Prostate gland (tissue), 2 donors: ENCODE measurements around the gene SH2D6. TPM values are rescaled to one million over a fixed set of nuclear protein-coding genes. Genes with fewer than 3 reads are reported as not detected.

Experiments
- DNase-seq: peaks from one replicate; pipeline ENCODE4 v3.0.0-alpha.2; 2019; ENCODE audit warnings: low spot score
- H3K27ac ChIP-seq, 2 donors: fragments of 200-600 bp; sonication (generic); 2 replicates each; pipeline ENCODE4 v1.5.1; 2017 to 2019
- H3K27me3 ChIP-seq: fragments of 200-600 bp; sonication (generic); replicated peaks from 2 replicates; pipeline ENCODE4 v1.5.1; 2019; ENCODE audit not compliant: insufficient read depth
- H3K36me3 ChIP-seq, 2 donors: fragments of 200-600 bp; sonication (generic); 1 replicate in 1 of 2; 2 replicates in 1 of 2; pipeline versions ENCODE4 v1.5.1 to v1.8.1; 2017 to 2019
- H3K4me1 ChIP-seq: fragments of 200-600 bp; sonication (generic); replicated peaks from 2 replicates; pipeline ENCODE4 v1.5.1; 2019
- H3K4me3 ChIP-seq, 2 donors: fragments of 200-600 bp; sonication (generic); 2 replicates each; pipeline ENCODE4 v1.5.1; 2017 to 2019
- H3K9me3 ChIP-seq: fragments of 200-600 bp; sonication (generic); 2 replicates; pipeline ENCODE4 v1.5.1; 2017
- CTCF ChIP-seq, 4 experiments: fragments of 200-600 bp in 2 of 4; fragments of 450-650 bp in 2 of 4; sonication (generic) in 2 of 4; IDR thresholded peaks; 1 replicate in 3 of 4; 2 replicates in 1 of 4; pipeline ENCODE4 v1.5.1; 2016 to 2019; ENCODE audit warnings: antibody characterized with exemption in 4 of 4, mild to moderate bottlenecking in 2 of 4, moderate library complexity in 2 of 4
- POLR2A ChIP-seq: fragments of 450-650 bp; IDR thresholded peaks from one replicate; pipeline ENCODE4 v1.6.1; 2016; ENCODE audit warnings: antibody characterized with exemption, mild to moderate bottlenecking
- POLR2AphosphoS5 ChIP-seq: sonication (generic); formaldehyde crosslinking; IDR thresholded peaks from one replicate; pipeline ENCODE4 v1.6.1; 2017; ENCODE audit warnings: antibody characterized with exemption
- WGBS: methylation state at CpG from one replicate; pipeline ENCODE4 v1.1.5; 2018; 5-methylcytosine and 5-hydroxymethylcytosine counted together
- intact Hi-C: fragments of 100-400 bp; cut with DNase I; formaldehyde crosslinking; loops from one replicate; pipeline ENCODE4 v1.14.2; 2022
- total RNA-seq, 2 donors: library from RNA; depleted of rRNA; stranded (reverse); fragments of >200 nt; gene quantifications; one replicate each; pipeline ENCODE4 v1.1.0, GENCODE V29; 2016

Gene SH2D6
- total RNA-seq, 2 donors from 2014 or later: 0.23 to 1.8 TPM

GRCh38 chr2:85468096-85468703 lies 49.7 kb downstream of the SH2D6 start:
- DNase-seq: no peak
- 84% methylated on average over 8 of the region's 8 CpGs for WGBS
- intact Hi-C loops: no loop called here
- Histone ChIP-seq H3K4me1 (no peaks in the 10 kb centered on the region), H3K36me3 (no peaks in the 10 kb centered on the region), H3K27me3 (no peaks in the 10 kb centered on the region), H3K4me3 (no peak overlapping the region), H3K27ac (peak overlapping the region in 1 of 2 donors; percentile 3), H3K9me3 (no peaks in the 10 kb centered on the region)
- TF ChIP-seq CTCF (IDR thresholded peaks at IDR 0.05) (no peak), POLR2AphosphoS5 (no peak), POLR2A (no peak)

DNA sequence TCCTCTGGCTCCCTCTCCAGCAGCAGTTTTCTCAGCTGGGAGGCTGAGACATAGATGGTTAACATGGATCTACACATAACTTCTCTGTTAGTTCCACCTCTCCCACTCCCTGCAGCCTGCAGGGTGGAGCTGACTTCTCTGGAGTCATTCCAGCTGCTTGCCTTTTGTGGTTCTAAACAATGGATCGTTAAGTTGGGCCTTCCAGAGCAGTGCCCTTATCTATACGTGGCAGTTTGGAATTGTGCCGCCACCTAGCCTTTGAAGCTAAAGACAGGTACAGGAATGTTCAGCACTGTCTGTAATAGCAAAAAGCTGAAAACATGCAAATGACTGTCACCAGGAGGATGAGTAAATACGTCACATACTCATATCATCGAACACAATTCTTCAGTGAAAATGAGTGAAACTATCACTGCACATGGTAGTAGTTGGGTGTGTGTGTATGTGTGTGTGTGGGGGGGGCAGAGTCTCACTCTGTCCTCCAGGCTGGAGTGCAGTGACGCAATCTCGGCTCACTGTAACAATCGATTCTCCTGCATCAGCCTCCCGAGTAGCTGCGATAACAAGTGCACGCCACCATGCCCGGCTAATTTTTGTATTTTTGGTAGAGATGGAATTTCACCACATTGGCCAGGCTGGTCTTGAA lies 50.3 kb downstream of the SH2D6 start:
- Histone ChIP-seq H3K4me1 (no peaks in the 10 kb centered on the region), H3K27ac (peak overlapping the region in 1 of 2 donors; percentile 3), H3K9me3 (no peaks in the 10 kb centered on the region), H3K36me3 (no peaks in the 10 kb centered on the region), H3K4me3 (no peak overlapping the region), H3K27me3 (no peaks in the 10 kb centered on the region)
- 68% methylated on average over 12 of the region's 12 CpGs for WGBS
- intact Hi-C loops: no loop called here
- TF ChIP-seq POLR2A: no peak
- TF ChIP-seq POLR2AphosphoS5: peak; percentile 23
- TF ChIP-seq CTCF (IDR thresholded peaks at IDR 0.05): no peak
- peak; percentile 43 for DNase-seq

DNA sequence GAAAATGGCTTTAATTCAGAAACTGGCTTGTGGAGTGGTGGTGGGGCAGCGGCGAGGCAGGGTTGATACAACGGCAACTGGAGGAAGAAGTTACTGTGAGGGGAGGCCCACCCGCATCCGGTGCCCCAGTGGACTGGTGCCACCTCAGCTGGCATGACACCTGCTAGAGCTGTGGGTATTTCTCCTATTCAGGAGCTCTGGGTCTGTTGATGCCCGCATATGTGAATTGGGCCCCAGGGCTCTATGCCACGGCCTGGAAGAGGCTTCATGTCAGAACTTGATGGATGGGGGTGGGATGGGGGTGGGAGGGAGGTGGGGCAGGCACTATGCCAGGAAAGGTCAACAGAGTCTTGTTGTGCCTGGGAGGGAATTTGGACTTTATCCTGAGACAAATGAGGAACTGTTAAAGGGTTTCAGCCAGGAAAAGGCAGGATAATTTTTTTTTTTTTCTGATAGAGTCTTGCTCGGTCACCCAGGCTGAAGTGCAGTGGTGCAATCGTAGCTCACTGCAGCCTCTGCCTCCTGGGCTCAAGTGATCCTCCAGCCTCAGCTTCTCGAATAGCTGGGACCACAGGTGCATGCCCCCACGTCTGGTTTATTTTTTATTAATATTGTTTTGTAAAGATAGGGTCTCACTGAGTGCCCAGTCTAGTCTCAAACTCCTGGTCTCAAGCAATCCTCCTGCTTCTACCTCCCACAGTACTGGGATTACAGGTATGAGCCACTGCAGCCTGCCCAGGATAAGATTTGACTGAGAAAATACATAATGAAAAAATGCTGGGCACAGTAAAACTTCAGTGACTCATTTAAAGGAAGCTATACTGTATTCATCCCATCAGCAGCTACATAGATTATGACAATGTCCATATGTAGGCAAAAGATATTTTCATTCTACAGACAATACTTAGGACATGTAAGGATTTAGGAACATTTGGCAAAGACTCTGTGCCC lies 52.6 kb downstream of the SH2D6 start:
- Histone ChIP-seq H3K4me3 (no peak overlapping the region), H3K4me1 (no peaks in the 10 kb centered on the region), H3K27ac (no peak overlapping the region), H3K27me3 (no peaks in the 10 kb centered on the region), H3K36me3 (no peaks in the 10 kb centered on the region), H3K9me3 (no peaks in the 10 kb centered on the region)
- TF ChIP-seq POLR2A (no peak), CTCF (IDR thresholded peaks at IDR 0.05) (no peak), POLR2AphosphoS5 (no peak)
- intact Hi-C loops: no loop called here
- DNase-seq: no peak
- 29% methylated on average over 11 of the region's 11 CpGs for WGBS

GRCh38 chr2:85472261-85472660 lies 53.7 kb downstream of the SH2D6 start:
- no peaks in the 10 kb centered on the region for H3K27me3 ChIP-seq
- no peak for DNase-seq
- H3K4me1 ChIP-seq: no peaks in the 10 kb centered on the region
- no peaks in the 10 kb centered on the region for H3K36me3 ChIP-seq
- H3K9me3 ChIP-seq: no peaks in the 10 kb centered on the region
- H3K27ac ChIP-seq: no peak overlapping the region
- intact Hi-C loops: no loop called here
- TF ChIP-seq CTCF (IDR thresholded peaks at IDR 0.05) (no peak), POLR2A (no peak), POLR2AphosphoS5 (no peak)
- no peak overlapping the region for H3K4me3 ChIP-seq
- 79% methylated on average over 4 of the region's 4 CpGs for WGBS
